ENCODE results near the gene PPP4R2.
"Not testable (repeated sequence)": the region's sequence is repeated elsewhere in the genome, so short reads cannot be mapped to it uniquely, and the experiment has no call there.

PPP4R2 gene

DNA sequence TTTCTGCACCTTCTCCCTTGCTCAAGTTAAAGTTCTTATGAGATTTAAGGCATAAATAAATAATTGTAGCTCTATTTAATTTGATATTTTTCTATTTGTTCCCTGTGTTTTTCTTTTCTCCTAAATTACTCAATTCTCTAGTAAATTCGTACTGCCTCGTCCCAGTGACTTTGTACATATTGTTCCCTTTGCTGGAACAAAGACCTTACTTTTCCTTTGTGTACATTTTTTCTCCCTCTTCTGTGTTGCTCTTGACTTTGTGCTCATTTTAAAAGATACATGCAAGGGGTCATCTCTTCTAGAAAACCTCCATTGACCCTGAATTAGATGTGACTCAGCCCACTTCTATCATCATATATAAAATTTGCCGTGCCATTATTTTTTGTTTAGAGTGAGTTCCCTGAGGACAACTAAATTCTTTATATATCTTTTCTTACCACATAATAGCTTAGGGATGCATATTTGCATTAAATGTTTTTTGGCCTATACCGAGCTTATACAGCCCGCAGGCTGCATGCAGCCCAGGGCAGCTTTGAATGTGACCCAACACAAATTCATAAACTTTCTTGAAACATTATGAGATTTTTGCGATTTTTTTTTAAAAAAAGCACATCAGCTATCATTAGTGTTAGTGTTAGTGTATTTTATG, 29.6 kb downstream of the PPP4R2 start:
- no peak for DNase-seq (ENCODE audit: low read depth)

DNA sequence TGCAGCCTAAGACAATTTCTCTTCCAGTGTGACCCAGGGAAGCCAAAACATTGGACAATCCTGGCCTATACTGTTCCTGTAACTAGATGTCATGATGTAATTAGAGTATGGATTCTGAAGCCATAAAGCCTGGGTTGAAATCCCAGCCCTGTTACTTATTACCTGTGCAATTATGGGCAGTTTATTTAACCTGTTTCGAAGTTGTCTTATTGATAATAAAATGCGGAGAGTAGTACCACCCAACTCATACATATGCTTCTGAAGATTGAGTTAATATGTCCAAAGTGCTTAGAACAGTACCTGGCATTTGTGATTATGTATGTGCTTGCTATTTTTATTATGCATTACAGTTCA, 30.1 kb downstream of the PPP4R2 start:
- DNase-seq (ENCODE audit: low read depth) = no peak

DNA sequence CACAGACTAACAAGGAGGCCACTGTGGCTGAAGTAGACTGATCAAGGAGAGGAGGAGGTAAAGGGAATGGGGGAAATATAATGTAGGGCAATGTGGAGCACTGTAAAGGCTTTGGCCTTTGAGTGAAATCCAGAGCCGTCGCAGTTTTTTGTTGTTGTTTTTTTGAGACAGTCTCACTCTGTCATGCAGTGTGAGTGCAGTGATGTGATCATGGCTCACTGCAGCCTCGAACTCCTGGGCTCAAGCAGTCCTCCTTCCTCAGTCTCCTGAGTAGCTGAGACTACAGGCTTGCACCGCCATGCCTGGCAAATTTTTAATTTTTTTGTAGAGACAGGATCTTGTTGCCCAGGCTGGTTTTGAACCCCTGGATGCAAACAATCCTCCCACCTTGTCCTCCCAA, 32.2 kb downstream of the PPP4R2 start:
- no peak for DNase-seq (ENCODE audit: low read depth)

DNA sequence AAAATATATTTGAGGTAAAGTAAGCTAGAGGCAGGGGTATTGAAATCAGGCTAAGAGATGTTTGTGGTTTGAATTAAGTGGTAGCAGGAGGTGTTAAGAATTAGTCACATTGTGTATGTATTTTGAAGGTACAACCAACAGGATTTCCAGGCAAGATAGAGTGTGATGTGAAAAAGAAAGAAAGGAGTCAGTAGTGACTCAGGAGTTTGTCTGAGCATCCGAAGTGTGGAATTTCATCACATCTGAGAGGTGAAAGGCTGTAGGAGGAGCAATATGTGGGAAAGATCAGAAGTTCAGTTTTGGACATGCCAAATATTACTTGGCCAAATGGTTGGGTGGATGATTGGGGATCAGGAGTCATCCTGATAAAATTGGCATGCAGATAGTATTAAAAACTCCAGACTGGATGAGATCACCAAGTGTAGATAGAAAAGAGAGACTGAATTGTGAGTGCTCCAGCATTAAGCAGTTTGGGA, 32.7 kb downstream of the PPP4R2 start:
- DNase-seq (ENCODE audit: low read depth) = peak; percentile 93

DNA sequence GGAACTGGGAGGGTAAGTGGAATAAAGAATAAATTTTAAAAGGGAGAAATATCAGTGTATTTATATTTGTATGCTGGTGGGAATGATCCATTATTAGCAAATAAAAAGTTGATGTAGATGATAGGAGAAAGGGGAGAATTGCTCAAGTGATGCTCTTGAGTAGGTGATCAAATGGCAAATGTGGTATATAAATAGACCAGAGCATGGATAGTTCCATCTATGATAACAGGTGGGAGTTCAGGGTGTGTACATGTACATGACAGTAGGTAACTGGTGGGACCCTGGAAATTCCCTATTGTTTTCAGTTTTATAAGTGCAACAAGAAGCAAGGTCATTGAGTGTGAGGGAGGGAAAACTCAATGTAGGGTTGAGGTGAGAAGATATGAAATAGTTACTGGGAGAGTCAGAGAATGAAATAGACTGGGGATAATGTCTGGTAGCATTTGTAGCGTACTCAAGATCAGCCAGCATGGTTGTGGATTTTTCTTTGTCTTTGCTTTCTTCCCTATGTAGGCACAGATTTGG, 33.5 kb downstream of the PPP4R2 start:
- no peak for DNase-seq (ENCODE audit: low read depth)

DNA sequence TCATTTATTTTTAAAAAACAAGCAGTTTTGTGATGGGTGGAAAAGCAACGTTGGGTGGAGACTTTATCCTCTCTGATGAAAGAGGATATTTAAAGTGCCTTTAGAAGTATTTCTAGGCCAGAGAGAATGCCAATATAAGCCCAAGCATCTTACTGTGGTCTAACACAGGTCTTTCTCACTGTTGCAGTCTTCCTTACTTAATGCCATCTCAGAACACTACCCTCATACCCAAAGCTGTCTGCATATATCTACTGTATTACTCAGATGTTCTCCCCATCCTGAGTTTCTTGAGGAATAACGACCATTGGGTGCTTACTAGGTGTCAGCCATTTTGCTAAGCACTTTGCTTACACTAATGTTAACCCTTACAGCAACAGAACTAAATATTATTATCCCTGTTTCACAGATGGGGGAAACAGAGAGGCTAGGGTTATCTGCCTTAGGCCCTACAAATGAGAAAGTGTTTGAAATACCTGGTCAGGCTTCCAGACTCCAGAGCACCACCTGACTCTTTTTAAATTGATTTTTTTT, 35.0 kb downstream of the PPP4R2 start:
- DNase-seq (ENCODE audit: low read depth) = no peak

DNA sequence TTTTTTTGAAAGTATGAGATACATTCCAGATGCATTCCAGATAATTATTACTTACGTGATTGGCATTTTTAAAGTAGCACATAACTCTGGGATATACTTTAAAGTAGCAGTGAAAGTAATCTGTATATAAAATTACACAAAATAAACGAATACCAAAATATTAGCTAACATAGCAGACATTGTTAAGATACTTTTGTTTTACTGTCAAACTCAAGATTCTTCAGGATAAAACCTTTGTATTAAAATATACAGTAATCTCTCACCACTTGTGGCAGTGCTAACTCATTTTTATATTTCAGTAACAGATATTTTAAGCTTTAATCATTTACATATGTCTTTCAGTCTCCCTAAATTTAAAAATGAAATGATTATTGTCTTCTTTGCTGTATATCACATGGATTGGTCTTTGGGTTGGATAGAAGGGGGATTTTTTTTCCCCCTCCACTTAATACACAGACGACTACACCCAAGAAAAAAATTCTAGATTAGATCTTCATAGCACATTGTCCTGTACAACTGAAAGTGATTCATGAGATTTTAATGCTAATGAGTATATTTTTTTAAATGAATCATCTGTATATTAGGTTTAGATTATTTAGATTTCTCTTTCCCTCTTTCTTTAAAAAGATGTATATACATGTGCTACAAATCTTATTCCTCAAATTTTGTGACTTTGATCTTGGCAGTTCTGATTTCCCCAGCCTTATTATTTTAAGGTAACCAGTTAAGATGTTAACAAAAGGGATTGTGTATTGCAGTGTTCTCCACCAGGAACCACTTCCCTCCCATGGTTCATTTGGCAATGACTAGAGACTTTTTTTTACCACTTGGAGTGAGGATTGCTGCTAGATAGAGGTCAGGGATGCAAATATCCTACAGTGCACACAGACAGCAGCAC, 40.3 kb downstream of the PPP4R2 start:
- DNase-seq (ENCODE audit: low read depth) = peak; percentile 41

DNA sequence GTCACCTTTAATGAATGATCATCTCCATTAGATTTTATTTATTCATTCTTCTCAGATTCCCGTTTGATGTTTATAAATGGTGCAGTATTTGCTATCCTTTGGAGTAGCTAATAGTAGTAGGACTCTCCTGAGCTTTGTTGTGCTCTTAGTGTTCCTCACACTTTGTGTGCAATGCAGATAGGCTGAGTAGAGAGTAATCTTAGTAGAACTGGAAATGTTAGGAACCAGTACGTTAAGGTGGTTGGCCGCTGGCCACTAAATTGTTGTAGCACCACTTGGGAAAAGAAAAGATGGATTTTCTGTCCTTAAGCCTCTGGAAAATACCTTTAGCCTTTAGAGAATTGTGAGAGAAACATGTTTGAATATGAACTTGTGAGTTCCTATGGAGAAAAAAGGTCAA, 44.9 kb downstream of the PPP4R2 start:
- no peak for DNase-seq (ENCODE audit: low read depth)

DNA sequence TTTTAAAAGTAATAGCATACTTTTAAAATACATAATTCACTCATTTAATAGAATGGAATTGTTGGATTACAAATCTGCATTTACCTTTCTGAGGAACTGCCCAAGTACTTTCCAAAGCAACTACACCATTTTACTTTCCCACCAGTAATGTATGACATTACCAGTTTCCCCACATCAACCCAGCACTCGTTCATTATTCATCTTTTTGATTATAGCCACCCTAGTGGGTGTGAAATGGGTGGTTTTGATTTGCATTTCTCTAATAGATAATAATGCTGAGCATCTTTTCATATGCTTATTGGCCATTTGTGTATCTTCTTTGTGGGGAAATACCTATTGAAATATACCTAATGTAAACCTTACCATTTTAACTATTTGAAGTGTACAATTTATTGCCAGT, 46.8 kb downstream of the PPP4R2 start:
- DNase-seq (ENCODE audit: low read depth) = no peak

DNA sequence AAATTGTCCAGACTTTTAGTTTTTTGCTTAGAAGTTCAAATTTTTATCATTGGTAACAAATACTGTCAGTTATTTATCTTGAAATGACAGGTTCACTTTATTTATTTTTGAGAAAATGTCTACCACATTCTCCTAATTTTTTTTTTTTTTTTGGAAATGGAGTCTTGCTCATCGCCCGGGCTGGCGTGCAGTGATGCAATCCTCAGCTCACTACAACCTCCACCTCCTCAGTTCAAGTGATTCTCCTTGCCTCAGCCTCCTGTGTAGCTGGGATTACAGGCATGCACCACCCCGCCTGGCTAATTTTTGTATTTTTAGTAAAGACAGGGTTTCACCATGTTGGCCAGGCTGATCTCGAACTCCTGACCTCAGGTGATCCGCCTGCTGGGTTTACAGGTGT, 48.8 kb downstream of the PPP4R2 start:
- DNase-seq (ENCODE audit: low read depth) = no peak

DNA sequence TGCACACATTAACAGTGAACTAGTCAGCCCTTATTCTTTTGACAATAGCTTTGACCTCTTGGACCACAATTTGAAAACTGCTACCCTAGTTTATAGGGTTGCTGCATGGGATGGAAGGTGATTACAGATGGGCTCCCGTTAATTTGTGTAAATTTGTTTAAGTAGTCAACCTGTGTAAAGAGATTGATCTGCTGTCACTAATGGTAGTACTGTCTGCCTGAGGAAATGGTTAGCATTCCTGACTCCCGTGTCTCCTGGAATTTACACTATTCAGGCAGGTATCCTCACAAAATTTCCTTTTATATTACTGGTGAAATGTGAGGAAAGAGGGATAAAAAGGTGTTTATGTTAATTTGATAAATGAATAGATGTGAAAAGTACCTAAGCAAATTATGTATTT, 49.6 kb downstream of the PPP4R2 start:
- DNase-seq (ENCODE audit: low read depth) = no peak

DNA sequence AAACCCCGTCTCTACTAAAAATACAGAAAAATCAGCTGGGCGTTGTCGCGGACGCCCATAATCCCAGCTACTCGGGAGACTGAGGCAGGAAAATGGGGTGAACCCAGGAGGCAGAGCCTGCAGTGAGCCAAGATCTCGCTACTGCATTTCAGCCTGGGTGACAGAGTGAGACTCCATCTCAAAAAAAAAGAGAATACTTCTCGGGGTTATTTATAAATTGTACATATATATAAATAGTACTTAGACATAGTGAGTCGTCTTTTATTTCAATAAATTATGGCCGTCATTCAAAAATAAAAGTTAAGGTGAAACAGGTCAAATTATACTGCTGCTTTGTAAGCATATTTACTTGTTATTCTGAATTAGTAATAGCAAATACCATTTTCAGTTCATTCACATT, 52.7 kb downstream of the PPP4R2 start:
- DNase-seq (ENCODE audit: low read depth) = no peak

DNA sequence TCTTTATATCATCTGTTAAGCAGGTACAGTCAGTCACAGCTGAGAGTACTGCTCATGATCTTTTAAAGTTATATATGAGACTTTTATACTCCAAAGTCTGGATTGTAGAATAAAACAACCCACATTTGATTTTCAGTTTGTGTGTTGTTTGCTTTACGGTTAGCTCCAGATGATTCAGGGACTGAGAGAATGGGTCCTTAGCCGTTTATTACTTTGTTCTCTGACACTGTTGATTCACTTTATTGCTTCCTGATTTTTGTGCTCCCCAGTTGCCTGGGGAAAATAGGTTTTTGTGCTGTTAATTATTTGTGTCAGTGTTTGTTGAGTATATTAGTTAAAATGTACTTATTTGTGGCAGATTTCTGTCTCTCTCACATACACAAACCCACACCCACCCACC, 56.2 kb downstream of the PPP4R2 start:
- no peak for DNase-seq (ENCODE audit: low read depth)

DNA sequence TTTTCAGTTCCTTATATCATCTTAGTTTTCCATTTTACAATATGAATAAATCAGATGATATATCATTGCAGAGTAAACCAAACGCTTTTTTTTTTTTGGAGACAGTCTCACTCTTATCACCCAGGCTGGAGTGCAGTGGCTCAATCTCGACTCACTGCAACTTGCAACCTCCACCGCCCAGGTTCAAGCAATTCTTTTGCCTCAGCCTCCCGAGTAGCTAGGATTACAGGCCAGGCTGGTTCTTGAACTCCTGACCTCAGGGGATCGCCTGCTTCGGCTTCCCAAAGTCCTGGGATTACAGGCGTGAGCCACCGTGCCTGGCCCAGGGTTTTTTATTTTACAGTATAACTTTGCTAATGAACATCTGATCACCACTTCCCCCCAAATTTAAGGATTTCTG, 59.0 kb downstream of the PPP4R2 start:
- DNase-seq (ENCODE audit: low read depth) = no peak

DNA sequence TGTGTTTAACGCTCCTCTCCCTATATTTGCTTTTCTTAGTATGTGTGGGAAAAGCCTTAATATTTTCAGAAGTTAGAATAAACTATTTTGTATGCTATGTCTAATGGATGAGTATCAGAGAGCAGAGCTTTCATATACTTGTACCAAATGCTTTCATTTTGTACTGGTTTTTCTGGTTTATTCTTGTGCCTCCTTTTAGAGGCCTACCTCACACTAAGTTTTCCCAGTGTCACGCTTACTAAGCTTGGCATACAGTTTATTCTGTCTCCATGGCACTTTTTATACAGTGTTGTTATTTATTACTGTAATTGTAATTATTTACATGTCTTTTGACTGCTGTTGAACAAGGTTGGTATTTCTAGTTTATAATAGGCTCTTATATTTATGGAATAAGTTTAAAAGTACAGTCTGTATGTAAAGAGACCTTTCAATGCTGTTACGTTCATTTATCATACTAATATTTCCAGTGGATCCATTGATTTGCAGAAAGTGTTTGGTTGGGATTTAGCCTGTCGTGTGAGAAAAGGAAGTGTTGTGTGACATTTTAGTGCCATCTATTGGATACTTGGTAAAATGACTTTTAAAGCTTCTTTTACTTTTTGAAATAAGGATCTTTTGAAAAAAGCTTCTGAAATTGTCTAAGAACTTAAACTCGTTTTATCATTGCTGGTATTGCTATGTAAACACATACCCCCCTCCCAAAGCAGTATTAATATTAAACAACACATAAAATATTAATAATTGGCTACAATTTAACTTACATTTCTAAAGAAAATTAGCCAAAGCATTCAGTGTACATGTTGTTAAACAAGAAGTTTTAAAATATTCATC, 59.6 kb downstream of the PPP4R2 start:
- DNase-seq (ENCODE audit: low read depth) = no peak

DNA sequence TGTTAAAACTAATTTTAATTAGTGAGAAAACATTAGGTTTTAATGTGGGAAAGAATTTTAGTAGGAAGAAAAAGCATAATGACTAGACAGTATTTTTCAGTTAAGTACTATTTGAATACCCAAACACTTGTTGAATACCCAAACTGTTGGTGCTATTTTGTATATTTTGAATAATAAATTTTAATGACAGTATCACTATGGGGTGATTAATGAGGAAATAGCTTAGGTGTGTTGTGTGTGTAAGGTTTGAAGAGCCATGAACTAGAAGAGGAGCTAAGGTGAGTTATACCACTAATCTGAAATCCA, 60.2 kb downstream of the PPP4R2 start:
- no peak for DNase-seq (ENCODE audit: low read depth)

DNA sequence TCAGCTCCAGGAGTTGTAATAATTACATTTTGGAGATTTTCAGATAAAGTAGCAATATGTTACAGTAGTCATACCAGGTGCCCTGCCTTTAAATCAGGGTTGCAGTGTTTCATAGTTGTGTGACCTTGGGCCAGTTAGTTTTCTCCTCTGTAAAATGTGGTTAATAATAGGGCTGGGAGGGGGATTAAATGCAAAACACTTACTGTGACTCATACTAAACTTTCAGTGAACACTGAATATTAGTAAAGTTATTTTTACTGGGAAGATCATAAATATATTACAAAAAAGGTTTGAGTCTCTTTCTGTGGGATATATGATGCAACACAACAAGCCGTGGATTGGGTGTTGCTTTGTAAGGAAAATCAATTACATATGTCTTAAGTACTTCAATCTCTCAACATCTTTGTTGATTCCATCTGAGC, 63.7 kb downstream of the PPP4R2 start:
- DNase-seq (ENCODE audit: low read depth) = no peak

DNA sequence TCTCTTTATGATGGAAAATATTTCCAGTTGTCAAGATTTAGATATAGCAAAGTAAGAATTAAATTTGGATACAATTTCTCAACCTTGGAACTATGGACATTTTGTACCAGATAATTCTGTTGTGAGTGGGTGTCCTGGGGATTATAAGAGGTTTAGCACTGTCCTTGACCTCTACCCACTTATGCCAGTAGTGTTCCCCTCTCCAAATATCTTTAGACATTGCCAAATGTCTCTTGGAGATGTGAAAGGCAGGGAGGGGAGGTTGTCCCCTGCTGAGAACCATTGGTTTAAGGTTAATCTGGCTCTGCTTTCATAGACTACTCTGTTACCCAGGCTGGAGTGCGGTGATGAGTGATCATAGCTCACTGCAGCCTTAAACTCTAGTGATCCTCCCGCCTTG, 64.8 kb downstream of the PPP4R2 start, which contains the start of gene EBLN2:
EBLN2 (plus strand) TSS at position 244 of the 400 bp plus-strand sequence. CDS start 423 bp downstream, outside the sequence.
- no peak for DNase-seq (ENCODE audit: low read depth)

DNA sequence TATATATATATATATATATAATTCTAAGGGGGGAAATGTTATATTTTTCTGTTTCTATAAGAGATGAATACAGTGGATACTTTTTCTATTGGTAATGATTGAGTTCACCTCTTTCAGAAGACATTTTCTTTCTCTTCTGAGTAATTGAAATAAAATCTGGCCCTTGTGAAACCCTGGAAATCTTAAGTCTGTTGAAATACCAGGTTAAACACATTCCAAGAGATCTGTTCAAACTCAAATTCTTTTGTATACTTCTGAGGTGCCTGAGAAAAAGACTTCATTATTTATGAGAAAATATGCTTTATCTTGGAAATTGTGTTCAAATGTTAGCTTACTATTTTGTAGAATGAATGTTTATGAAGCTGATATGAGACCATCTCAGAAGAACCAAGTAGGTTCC, 69.6 kb downstream of the PPP4R2 start:
- DNase-seq (ENCODE audit: low read depth) = not testable (repeated sequence)

DNA sequence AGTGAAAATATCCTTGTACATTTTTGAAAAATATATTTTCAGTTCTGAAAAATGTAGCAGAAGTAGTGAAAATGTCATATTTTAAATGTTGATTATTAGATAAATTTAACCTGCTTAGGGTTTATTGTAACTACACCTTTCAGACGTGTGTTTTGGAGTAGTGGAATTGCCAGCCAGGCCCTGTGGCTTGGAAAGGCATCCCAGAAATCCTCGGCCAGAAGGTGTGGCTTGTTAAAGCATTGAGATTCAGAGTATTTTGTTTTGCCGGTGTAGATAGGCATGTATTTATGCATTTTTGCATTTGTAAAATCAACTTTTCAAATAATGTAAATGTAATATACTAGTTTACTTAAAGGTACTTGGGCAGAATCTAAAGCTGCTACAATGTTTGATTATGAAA, 71.8 kb downstream of the PPP4R2 start:
- DNase-seq (ENCODE audit: low read depth) = no peak

DNA sequence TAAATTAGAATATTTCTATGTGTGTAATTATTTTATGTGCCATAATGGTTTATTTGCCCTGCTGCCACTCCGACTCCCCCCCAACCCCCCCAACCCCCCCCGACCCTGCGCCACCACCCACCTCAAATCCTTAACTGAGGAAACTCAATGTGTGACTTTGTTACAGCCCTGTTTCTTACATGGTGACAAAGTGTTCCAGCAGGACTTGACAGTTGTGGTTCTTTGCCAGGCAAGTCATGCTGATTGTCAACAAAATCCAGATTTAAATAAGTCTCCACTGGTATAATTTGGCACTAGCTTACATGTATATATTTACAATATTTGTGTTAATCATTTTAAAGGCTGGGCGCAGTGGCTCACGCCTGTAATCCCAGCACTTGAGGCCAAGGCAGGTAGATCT, 72.6 kb downstream of the PPP4R2 start:
- DNase-seq (ENCODE audit: low read depth) = no peak

DNA sequence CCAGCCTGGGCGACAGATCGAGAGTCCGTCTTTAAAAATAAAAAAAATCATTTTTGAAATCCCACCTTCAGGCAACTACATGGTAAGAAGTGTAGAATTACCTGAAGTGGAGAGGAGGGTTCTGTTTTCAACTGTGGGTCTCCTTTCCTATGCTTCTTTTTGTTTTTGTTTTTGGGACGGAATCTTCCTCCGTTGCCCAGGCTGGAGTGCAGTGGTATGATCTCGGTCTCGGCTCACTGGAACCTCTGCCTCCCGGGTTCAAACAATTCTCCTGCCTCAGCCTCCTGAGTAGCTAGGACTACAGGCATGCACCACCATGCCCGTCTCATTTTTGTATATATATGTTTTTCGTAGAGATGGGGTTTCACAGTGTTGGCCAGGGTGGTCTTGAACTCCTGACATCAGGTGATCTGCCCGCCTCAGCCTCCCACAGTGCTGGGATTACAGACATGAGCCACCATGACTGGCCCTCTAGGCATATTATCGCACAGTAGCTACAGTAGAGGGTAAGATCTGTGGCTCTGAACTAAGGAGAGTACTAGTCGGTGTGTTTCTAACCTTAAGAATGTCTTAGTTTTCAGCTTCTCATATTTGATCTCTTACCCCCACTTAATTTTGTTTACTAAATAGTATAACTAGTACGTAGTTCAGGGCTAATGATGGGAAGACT, 73.3 kb downstream of the PPP4R2 start:
- no peak for DNase-seq (ENCODE audit: low read depth)
